VCaP (cell line): ENCODE results near the gene TRIO.

ENCODE experiments used
- H3K27ac ChIP-seq: fragments of 450-650 bp; 2 replicates; pipeline ENCODE4 v1.5.1; 2017
- TF ChIP-seq, protein P1 (sequence below): fragments of 450-650 bp; conservative IDR thresholded peaks from 2 replicates; pipeline ENCODE4 v1.5.1; 2017; ENCODE audit warnings: mild to moderate bottlenecking, moderate library complexity

The TRIO gene

GRCh38 chr5:14339468-14339867 lies 196.3 kb downstream of the TRIO start:
- H3K27ac ChIP-seq: no peak overlapping the region
- TF ChIP-seq, protein P1, sequence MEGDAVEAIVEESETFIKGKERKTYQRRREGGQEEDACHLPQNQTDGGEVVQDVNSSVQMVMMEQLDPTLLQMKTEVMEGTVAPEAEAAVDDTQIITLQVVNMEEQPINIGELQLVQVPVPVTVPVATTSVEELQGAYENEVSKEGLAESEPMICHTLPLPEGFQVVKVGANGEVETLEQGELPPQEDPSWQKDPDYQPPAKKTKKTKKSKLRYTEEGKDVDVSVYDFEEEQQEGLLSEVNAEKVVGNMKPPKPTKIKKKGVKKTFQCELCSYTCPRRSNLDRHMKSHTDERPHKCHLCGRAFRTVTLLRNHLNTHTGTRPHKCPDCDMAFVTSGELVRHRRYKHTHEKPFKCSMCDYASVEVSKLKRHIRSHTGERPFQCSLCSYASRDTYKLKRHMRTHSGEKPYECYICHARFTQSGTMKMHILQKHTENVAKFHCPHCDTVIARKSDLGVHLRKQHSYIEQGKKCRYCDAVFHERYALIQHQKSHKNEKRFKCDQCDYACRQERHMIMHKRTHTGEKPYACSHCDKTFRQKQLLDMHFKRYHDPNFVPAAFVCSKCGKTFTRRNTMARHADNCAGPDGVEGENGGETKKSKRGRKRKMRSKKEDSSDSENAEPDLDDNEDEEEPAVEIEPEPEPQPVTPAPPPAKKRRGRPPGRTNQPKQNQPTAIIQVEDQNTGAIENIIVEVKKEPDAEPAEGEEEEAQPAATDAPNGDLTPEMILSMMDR: no peak

- H3K27ac ChIP-seq: no peak overlapping the region
- TF ChIP-seq, protein P1: no peak
Measured at GRCh38 chr5:14341571-14342230, 198.6 kb downstream of the TRIO start.

GRCh38 chr5:14342306-14342705 lies 199.2 kb downstream of the TRIO start:
- TF ChIP-seq, protein P1: no peak
- H3K27ac ChIP-seq: no peak overlapping the region

DNA sequence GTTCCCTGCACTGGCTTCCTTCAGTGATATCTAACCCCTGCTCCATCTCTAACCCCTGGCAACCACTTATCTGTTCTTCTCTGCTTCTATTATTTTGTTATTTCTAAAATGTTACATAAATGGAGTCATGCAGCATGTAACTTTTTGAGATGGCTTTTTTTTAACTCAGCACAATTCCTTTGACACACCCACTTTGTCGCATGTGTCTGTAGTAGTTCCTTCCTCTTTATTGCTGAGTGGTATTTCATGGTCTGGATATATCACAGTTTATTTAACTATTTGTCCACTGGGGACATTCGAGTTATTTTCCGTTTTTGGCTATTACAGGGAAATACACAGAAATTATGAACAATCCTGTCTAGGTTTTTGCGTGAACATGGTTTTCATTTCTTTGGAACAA lies 200.2 kb downstream of the TRIO start:
- no peak overlapping the region for H3K27ac ChIP-seq
- TF ChIP-seq, protein P1: no peak

GRCh38 chr5:14347522-14347921 lies 204.4 kb downstream of the TRIO start:
- no peak overlapping the region for H3K27ac ChIP-seq
- TF ChIP-seq, protein P1: no peak

GRCh38 chr5:14348142-14348541 lies 205.0 kb downstream of the TRIO start:
- no peak overlapping the region for H3K27ac ChIP-seq
- TF ChIP-seq, protein P1: no peak

DNA sequence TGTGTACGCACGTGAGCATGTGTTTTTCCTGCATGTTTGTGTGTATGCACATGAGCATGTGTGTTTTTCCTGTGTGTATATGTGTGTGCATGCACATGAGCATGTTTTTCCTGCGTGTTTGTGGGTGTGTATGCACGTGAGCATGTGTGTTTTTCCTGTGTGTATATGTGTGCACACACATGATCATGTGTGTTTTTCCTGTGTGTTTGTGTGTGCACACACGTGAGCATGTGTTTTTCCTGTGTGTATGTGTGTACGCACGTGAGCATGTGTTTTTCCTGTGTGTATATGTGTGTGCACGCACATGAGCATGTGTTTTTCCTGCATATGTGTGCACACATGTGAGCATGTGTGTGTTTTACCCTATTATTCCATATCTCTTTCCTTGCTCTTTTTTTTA lies 205.9 kb downstream of the TRIO start:
- H3K27ac ChIP-seq: no peak overlapping the region
- TF ChIP-seq, protein P1: no peak
